Activated naive CD4-positive, alpha-beta T cell treated with anti-CD3 and anti-CD28 coated beads, Interleukin-2, amount 50 U/mL, for 16 hours (primary cell): ENCODE data around the gene AGMO.
"Not testable (repeated sequence)": the region's sequence is repeated elsewhere in the genome, so short reads cannot be mapped to it uniquely, and the experiment has no call there.

Source experiments
- DNase-seq: peaks from one replicate; pipeline ENCODE4 v3.0.0-alpha.2; 2020

AGMO gene

DNA sequence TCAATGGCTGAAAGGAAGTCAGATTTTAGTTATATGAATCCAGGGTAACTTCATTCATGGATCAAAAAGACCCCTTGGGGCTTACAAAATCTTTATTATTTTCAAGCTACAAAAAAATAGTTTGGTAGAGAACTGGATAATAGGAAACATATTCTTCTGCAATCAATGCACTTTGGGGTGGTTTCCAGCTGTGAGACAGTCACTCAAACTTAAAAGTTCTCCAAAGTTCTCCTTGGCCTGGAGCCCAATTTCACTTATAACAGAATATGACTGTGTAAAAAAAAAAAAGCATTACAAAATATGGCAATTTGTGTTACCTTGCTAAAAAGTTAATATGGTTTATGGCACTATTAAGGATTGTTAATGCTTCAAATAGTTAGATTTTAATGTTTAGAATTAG is 255.5 kb downstream of the AGMO start:
- no peak for DNase-seq

DNA sequence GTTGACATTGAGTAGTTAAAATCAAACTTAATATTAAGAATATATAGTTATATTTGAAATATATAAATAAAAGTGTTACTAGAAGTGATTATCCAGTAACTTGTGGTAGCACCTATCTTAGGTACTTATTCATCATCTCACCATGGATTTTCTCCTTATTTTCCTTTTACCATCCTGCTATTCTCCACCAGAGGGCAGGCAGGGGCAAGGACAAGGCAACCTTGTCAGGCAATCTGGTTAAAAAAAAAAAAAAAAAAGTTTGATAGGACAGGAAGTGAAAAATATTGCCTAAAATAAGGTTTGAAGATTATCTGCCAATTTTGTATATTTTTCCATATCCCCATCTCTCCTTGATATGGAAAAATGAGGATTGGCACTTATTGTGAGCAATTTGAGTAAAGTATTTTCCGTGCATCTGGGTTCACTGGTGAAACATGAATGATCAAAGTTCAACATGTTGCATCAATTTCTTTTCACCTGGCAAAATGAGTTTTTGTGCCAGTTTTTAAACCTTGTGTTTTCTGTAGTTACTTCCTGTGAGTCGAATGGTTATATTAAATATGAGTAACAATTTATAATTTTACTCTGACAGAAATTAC is 256.7 kb downstream of the AGMO start:
- DNase-seq, result no peak

GRCh38 chr7:15303357-15303756 is 258.5 kb downstream of the AGMO start:
- DNase-seq, result no peak

DNA sequence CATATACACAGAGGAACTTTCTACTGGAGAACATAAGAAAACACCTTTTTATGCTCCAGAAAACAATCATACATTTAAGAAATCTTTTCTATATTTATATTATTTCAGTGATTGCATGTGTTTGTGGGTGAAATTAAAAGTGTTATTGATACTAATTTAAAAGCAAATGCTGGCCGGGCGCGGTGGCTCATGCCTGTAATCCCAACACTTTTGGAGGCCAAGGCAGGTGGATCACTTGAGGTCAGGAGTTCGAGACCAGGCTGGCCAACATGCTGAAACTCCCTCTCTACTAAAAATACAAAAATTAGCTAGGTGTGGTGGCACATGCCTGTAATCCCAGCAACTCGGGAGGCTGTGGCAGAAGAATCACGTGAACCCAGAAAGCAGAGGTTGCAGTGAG is 260.8 kb downstream of the AGMO start:
- DNase-seq, result not testable (repeated sequence)

DNA sequence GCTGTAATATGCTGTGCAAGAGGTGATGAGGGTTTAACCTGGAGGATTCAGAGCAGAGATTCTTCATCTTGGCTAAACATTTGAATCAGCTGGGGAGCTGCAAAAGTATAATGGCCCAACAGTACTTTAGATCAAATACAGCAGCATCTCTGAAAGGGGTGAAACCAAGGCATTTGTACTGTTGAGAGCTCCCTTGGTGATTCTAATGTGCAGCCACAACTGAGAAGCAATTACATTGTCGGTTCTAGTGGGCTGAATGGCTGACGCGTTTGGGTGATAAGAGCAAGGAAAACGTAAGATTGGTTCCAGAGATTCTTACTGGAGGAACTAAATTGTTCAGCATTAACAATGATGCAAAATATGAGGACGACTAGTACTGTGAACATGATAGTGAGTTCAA is 269.7 kb downstream of the AGMO start:
- DNase-seq, result no peak

GRCh38 chr7:15291699-15292098 is 270.1 kb downstream of the AGMO start:
- DNase-seq, result no peak

GRCh38 chr7:15288741-15289140 is 273.1 kb downstream of the AGMO start:
- no peak for DNase-seq

DNA sequence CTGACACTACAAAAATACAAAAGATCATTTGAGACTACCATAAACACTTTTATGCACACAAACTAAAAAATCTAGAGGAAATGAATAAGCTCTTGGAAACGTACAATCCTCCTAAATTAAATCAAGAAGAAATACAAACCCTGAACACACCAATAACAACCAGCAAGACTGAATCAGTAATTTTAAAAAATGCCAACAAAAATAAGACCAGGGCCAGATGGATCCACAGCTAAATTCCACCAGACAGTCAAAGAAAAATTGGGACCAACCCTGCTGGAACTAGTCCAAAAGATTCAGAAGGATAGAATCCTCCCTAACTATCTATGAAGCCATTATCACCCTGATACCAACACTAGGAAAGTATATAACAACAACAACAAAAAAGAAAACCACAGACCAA is 277.4 kb downstream of the AGMO start:
- DNase-seq, result no peak

DNA sequence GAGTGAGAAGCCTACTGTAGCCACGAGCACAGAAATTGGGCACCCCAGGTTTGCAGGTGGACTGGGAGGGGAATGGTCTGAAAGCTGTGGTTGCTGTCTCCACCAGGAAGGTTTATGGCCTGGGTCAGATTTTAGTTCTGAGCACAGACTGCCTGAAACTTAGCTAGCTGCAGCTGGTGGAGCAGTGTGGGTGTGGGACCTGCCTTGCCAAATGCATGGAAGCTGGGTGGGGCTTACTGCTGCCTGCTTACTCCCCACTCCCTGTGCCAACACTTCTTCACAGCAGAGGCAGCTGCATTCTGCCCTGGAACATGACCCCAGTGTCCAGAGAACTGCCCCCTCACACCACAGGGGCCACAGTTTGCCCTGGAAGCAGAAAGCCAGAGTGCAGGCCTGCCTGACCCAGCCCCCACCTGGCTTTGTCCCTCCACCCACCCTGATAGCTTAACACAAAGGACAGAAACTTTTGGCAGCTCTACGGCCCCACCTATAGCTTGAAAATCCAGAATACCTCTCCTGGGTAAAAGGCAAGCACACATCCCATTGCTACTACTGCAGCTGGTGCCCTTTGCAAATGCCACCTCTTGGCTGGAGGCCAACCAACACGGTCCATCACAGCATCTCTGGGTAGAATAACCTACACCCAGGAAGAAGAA is 281.6 kb downstream of the AGMO start:
- DNase-seq, result no peak

DNA sequence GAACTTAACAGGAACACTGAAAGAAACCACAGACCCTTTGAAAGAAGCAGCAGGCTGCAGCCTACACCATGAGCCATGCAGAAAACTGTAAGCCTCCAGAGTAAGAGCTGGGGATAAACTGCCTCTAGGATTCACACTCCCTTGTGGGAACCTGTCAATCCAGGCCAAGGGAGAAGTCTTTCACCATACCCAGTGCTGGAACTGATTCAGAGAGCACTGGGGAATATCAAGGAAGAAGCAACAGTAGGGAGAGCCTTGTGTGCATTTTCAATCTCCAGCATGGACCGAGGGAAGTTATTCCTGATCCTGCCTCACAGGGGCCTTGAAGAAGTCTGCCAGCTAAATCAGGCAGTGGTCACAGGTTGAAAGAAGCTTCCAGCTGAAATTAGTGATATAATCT is 282.2 kb downstream of the AGMO start:
- DNase-seq, result no peak

GRCh38 chr7:15257689-15258088 is 304.1 kb downstream of the AGMO start:
- no peak for DNase-seq

- DNase-seq, result no peak
These were observed 309.6 kb downstream of the AGMO start for GRCh38 chr7:15252181-15252580.

DNA sequence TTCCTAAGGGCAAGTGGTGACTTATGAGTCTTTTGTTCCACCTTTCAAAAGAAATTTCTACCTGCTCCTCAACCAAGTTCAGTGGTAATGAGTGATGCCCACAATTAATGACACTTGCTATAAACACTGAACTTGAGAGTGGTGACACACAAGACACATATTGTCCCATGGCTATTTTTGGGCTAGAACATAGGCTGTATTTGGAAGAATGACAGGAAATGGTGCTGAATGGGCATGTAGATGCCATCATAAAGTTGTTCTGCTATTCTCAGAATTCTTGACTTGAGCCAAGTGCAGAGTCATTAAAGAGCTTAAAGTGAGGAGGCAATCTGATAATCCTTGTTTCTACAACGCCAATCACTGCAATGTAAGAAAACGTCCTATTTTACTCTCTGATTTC is 313.3 kb downstream of the AGMO start:
- DNase-seq, result no peak

GRCh38 chr7:15245831-15246230 is 316.0 kb downstream of the AGMO start:
- DNase-seq, result no peak

DNA sequence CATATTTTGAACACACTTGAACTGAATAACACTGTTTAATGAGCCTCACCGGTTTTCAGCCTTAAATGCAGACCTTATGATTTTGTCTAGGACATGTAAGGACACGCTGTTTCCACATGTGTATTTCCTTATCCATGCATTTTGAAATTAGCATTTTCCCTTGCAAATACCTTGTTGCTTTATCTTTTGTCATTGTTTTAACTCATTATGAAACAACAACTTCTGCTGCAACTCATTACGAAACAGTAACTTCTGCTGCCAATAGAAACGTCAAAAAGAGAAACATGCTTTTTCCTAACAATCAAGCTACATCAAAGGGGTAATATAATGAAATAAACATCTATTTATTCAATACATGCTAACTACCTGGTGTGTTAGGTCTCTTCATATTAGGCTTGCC is 322.0 kb downstream of the AGMO start:
- no peak for DNase-seq

GRCh38 chr7:15236952-15237351 is 324.9 kb downstream of the AGMO start:
- no peak for DNase-seq

DNA sequence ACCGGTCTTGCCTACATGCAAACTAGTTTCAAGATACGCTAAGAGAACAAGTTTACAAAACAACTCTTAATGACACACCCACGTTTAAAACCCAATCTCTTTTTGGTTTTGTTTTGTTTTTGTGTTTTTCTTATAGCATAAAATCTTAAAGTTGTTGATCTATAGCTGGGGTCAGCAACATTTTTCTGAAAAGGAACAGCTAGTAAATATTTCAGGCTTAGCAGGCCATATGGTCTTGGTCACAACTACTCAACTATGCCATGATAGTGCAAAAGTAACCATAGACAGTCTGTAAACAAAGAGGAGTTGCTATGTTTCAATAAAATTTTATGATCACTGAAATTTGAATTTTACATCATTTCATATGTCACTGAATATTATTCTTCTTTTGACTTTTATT is 327.4 kb downstream of the AGMO start:
- no peak for DNase-seq

DNA sequence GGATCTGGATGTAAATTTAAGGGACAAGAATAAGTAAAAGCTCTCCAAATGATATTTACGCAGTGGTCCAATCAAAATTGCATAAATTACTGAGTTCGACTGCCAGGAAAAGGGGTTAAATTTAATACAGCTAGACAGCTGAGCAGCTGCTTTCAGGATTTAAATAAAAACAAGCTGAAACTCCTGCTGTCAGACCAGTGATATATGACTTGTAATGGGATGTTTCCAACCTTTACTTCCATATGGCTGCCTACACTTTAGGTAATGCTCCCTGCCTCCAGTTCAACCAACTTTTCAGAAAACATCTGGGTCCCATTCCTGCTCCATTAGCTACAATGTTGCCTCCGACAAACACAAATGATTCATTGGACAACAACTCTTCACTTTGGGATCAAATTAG is 333.0 kb downstream of the AGMO start:
- no peak for DNase-seq

GRCh38 chr7:15225981-15226380 is 335.8 kb downstream of the AGMO start:
- DNase-seq, result no peak

DNA sequence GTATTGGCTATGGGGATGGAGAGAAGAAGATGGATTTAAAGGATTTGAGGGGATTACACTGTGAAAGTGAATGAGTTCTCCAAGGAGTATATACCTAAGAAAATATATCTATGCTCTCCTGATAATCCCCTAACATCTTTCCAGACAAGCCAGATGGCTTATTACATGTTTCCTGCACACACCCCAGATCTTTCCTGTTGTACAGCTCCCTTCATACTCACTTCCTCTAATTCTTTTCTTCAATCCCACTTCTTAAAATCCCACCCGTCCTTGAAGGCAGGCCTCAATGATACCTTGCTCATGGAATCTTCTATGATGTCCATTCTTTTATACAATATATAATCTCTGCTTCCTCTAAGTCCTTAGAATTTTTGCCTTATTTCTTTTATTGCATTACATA is 342.1 kb downstream of the AGMO start:
- no peak for DNase-seq

DNA sequence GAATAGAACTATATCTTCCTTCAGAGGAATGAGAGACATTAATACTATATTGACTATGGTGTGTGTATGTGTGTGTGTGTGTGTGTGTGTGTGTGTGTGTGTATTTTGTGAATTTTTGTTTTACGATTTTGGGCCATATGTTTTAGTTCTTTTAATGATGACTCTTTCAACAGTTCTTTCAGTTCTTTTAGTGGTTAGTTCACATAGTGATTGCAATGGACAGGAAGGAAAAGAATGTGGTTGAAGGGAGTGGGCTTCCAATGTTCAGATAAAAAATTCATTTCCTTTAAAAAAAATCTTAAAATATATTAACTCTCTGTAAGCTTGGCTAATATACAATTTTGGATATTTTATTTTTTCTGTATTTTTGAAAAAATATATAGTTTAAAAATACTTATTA is 343.6 kb downstream of the AGMO start:
- no peak for DNase-seq

- no peak for DNase-seq
These were observed 346.2 kb downstream of the AGMO start for GRCh38 chr7:15215616-15216015.

- DNase-seq, result no peak
These were observed 346.8 kb downstream of the AGMO start for GRCh38 chr7:15214976-15215375.

- no peak for DNase-seq
These were observed 348.7 kb downstream of the AGMO start for GRCh38 chr7:15213093-15213492.

GRCh38 chr7:15209429-15209828 is 352.4 kb downstream of the AGMO start:
- DNase-seq, result no peak
